SU-DHL-6 (cell line): ENCODE results near the gene OR6S1.

Experiments
- CTCF ChIP-seq: fragments of 200-600 bp; sonication (generic); IDR thresholded peaks from one replicate; pipeline ENCODE4 v1.5.1; 2017; ENCODE audit warnings: antibody characterized with exemption, mild to moderate bottlenecking, low read length, moderate library complexity; ENCODE audit not compliant: insufficient read depth, poor library complexity, severe bottlenecking
- EZH2phosphoT487 ChIP-seq: fragments of 200-600 bp; sonication (generic), shearing (Covaris generic); conservative IDR thresholded peaks from 2 replicates; pipeline ENCODE4 v1.6.1; 2018; ENCODE audit warnings: mild to moderate bottlenecking, antibody characterized with exemption, low read length, moderate library complexity, mixed read lengths

DNA sequence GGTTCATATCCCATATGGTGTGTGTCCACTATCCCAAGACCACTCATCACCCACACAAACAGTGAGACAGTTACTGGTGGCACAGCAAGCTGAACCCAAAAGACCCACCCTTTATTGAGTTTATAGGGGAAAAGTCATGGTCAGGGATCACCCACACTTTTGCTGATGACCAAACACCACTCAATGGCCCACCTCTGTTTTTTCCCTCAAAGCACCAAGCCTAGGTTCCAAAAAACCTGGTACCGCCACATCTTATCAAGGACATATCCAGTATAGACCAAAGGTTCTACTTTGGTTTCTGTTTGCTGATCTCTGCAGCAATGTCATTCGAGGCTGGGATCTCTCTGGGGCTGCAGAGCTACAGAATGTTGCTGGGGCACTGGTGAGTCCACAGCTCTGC, 19.7 kb upstream of the OR6S1 start:
- TF ChIP-seq CTCF (no peak), EZH2phosphoT487 (no peak)
